Measurements from ENCODE around the gene TMEM132C.

The TMEM132C gene

GRCh38 chr12:128643155-128643554, 376.2 kb downstream of the TMEM132C start:
- no peak overlapping the region for H3K4me3 ChIP-seq (replicated peaks; ENCODE audit: low read depth, low read length)
- TF ChIP-seq, protein P1, sequence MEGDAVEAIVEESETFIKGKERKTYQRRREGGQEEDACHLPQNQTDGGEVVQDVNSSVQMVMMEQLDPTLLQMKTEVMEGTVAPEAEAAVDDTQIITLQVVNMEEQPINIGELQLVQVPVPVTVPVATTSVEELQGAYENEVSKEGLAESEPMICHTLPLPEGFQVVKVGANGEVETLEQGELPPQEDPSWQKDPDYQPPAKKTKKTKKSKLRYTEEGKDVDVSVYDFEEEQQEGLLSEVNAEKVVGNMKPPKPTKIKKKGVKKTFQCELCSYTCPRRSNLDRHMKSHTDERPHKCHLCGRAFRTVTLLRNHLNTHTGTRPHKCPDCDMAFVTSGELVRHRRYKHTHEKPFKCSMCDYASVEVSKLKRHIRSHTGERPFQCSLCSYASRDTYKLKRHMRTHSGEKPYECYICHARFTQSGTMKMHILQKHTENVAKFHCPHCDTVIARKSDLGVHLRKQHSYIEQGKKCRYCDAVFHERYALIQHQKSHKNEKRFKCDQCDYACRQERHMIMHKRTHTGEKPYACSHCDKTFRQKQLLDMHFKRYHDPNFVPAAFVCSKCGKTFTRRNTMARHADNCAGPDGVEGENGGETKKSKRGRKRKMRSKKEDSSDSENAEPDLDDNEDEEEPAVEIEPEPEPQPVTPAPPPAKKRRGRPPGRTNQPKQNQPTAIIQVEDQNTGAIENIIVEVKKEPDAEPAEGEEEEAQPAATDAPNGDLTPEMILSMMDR (IDR thresholded peaks at IDR 0.05; ENCODE audit: low read depth, low read length, missing control alignments) = no peak
- DNase-seq (ENCODE audit: extremely low read depth, low read depth) = no peak

GRCh38 chr12:128644664-128645296, 377.8 kb downstream of the TMEM132C start:
- no peak for DNase-seq (ENCODE audit: extremely low read depth, low read depth)
- H3K4me3 ChIP-seq (replicated peaks; ENCODE audit: low read depth, low read length) = no peak overlapping the region
- TF ChIP-seq, protein P1 (IDR thresholded peaks at IDR 0.05; ENCODE audit: low read depth, low read length, missing control alignments) = peak; percentile 33

DNA sequence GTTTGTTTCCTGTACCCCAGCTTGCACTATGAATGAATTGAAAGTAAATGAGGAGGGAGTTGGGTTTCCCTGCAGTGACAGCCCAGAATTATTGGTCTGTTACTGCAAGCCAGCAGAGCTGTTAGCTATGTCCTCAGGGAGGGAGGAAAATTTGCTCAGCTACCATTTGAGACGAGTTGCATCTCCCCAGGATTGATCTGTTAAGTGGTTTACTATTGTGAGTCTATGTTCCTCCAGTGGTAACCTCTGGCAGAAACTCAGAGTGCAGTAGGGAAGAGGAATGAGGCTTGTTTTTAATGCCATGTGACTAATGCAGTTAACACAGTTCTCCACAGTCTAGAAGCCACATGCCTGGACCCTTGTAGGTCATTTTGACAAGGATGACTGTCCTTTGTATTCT, 382.9 kb downstream of the TMEM132C start:
- no peak overlapping the region for H3K4me3 ChIP-seq (replicated peaks; ENCODE audit: low read depth, low read length)
- DNase-seq (ENCODE audit: extremely low read depth, low read depth) = no peak
- TF ChIP-seq, protein P1 (IDR thresholded peaks at IDR 0.05; ENCODE audit: low read depth, low read length, missing control alignments) = no peak

DNA sequence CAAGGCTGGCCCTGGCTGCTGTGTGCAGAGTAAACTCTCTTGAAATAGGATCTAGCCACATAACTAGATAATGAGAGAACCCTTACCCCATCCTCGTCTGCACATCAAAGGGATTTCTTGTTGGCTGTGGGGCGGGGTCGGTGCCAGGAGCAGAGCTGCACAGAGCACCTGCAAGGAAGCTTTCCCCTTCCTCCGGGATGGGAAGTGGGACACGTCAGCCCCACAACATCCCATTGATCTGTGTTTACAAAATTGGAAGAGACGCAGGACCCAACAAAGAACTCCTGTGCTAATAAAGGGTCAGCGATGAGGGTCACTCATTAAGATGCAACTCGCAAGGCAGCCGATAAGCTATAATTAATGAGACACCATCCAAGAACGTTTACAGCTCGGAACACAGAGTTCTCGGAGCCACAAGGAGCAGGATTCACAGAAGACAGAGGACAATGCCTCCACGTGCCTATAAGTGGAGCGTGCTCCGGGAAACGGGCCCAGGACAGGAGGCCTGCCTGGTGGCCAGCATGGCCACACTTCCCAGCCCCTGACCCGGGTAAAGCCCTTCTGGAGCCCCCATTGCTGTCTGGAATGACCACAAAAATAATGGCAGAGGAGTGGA, 385.3 kb downstream of the TMEM132C start:
- TF ChIP-seq, protein P1 (IDR thresholded peaks at IDR 0.05; ENCODE audit: low read depth, low read length, missing control alignments) = no peak
- no peak for DNase-seq (ENCODE audit: extremely low read depth, low read depth)
- no peak overlapping the region for H3K4me3 ChIP-seq (replicated peaks; ENCODE audit: low read depth, low read length)

DNA sequence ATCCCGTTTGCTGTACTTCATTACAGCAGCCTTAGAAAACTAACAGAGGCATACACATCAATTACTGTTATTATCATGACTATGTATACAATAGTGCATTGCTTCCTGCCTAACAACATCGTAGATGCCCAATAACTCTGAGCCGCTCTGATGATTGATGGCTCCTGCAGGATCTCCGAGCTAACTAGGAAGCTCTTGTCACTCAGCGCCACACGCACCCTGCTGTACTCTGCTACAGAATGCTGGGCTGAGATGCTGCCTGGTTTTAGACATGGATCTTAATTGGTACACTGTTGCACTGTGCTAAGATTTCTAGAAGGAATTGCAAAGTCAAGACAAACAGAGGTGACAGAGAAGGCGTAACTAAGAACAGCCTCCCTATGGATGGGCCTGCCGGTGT, 387.5 kb downstream of the TMEM132C start:
- no peak for DNase-seq (ENCODE audit: extremely low read depth, low read depth)
- TF ChIP-seq, protein P1 (IDR thresholded peaks at IDR 0.05; ENCODE audit: low read depth, low read length, missing control alignments) = no peak
- H3K4me3 ChIP-seq (replicated peaks; ENCODE audit: low read depth, low read length) = no peak overlapping the region

DNA sequence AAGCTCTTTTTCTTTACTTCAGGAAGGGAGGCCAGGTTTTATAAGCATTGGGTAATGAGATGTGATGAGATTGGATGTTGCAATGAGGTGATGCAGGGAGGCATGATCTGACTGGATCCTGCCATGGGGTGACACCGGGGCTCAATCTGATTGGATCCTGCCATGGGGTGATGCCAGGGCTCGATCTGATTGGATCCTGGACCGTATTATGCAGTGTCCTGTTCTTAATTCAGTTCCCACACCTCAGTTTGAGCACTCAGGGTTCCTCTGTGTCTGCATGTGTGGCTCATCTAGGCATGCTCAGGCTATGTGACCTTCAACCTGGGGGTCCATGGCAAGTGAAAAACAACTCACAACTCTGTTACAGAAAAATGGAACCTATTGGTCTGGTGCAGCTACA, 390.4 kb downstream of the TMEM132C start:
- DNase-seq (ENCODE audit: extremely low read depth, low read depth) = no peak
- TF ChIP-seq, protein P1 (IDR thresholded peaks at IDR 0.05; ENCODE audit: low read depth, low read length, missing control alignments) = no peak
- no peak overlapping the region for H3K4me3 ChIP-seq (replicated peaks; ENCODE audit: low read depth, low read length)

Measured in HFF-Myc (cell line).